NCI-H82 (cell line): ENCODE results near the gene RNF44.
"Not testable (repeated sequence)": the region's sequence is repeated elsewhere in the genome, so short reads cannot be mapped to it uniquely, and the experiment has no call there.

Experiments
- DNase-seq: peaks from one replicate; lab custom pipeline; 2025; lab: John Stamatoyannopoulos, UW

RNF44 gene

DNA sequence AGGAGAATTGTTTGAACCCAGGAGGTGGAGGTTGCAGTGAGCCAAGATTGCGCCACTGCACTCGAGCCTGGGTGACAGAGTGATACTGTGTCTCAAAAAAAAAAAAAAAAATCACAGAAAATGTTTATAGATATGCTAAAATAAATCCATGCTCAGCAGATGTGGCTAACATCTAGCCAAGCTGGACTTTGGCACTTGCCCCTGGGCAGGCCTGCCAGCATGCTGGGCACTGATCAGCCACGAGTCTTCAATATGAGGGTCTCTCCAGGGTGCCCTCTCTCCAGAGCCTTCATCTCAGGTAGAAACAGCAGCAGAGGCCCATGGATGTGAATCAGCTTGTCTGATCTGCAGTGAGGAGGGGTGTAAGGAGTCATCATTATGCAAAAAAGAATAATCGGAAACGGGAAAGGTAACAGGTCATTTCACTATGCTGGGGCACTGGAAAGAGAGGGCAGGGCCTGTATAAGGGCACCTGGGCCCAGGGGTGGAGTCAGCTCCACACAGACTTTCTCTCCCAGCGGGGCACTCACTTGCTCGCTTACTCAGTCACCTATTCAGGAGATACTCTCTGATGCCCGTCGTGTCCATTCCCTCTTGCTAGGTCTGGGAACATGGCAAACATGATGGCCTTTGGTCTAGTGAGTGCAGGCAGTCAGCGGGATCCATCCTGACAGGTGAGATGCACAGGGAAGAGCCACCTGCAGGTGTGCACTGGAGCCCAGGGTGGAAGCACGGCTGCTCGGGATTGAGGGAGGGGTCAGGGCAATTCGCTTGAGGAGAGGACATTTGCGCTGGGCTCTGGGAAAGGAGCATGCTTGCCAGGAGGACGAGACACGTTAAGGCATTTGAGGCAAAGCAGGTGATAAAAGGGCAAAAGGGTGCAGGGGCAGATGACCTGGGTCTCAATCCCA lies 17.1 kb downstream of the RNF44 start:
- DNase-seq: no peak

- no peak for DNase-seq
Measured at GRCh38 chr5:176517053-176517661, 20.0 kb downstream of the RNF44 start.

DNA sequence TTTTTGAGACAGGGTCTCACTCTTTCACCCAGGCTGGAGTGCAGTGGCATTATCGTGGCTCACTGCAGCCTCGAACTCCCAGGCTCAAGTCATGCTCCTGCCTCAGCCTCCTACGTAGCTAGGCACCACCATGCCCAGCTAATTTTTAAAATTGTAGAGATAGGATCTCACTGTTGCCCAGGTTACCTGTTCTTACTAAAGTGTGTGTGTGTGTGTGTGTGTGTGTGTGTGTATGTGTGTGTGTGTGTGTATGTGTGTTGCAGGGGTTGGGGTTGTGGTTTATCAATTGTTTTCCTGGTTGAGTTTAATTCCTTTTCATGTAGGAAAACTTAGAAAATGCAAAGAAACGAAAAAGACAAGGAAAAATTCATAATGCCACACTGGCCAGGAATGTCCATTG lies 21.8 kb downstream of the RNF44 start:
- no peak for DNase-seq

DNA sequence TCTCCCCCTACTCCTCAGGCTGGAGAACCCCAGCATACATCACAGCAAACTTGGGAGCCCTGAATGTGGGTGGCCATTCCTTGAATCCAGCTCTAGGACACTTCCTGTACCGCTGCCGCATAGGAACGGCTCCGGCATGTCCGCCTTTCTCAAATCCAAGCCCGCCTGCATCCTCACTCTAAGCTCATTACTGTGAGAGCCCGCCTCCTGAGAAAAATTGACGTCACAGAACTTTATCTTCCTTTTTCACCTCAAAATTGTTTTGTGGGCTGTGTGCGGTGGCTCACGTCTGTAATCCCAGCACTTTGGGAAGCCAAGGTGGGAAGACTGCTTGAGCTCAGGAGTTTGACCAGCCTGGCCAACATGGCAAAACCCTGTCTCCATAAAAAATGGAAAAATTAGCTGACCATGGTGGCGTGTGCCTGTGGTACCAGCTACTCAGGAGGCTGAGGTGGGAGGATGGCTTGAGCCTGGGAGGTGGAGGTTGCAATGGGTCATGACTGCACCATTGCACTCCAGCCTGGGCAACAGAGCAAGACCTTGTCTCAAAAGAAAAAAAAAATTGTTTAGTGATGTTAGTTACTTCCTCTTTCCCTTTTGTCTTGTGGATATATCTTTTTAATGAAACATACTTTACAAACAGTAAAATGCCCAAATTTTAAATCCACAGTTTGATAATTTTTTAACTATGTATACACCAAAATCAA lies 22.8 kb downstream of the RNF44 start:
- DNase-seq: peak; percentile 40

DNA sequence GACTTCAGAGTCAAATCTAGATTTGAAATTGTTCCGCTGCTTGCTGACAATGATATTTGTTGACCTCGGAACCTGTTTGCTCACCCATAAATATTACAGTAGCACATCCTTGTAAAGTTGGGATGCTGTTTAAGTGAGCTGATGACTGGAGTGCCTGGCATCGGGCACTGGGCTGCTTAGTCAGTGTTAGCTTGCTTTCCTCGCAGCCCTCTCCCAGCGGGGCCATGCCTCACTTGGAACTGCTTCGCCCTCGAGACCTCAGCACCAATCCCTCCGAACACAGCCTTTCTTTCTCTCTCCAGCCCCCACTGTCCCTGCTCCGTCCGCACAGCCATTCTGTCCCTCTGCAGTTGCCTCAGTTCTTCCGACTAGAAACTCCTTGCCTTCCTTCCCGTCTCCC lies 23.4 kb downstream of the RNF44 start:
- no peak for DNase-seq

DNA sequence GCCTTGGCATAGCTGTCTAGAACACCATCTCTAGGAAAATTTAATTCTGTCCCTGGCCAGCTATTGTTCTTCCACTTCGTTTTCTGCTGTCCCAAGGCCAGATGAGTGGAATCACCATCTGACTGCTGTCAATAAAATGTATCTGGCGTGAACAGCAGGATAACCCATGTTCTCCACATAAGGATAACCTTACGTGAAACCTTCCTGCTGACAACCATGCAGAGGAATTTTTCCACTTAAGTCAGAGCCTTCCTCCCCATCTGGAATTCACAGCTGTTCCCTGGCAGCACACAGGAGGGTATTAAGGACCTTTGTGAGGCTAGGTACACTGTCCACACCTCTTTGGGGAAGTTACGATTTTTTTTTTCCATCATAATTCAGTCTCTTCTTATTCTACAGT lies 28.6 kb downstream of the RNF44 start:
- DNase-seq: no peak

DNA sequence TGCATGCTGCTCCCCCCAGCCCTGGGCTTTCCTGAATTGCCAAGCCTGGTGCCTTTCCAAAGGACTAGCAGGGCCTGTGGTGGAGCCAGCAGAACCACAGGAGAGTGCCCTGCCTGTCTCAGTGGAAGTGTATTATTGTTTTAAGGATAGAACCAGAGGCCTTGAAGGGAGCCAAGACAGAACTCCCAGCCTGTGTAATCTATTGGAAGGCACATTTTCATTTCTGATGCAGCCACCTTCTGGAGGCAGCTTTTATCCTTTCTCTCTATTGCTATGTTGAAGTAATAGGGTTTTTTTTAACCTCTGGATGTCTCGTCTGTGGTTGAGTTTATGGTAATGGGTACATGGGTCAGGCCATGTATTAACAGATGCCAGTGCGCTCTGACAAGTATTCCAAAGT lies 29.3 kb downstream of the RNF44 start:
- DNase-seq: no peak

- DNase-seq: no peak
Measured at GRCh38 chr5:176503496-176503895, 33.7 kb downstream of the RNF44 start.

- no peak for DNase-seq
Measured at GRCh38 chr5:176501333-176501732, 35.9 kb downstream of the RNF44 start.

- no peak for DNase-seq
Measured at GRCh38 chr5:176500511-176500910, 36.7 kb downstream of the RNF44 start.

GRCh38 chr5:176499273-176499672 lies 37.9 kb downstream of the RNF44 start:
- DNase-seq: no peak

- DNase-seq: no peak
Measured at GRCh38 chr5:176497852-176498251, 39.4 kb downstream of the RNF44 start.

GRCh38 chr5:176492431-176492830 lies 44.8 kb downstream of the RNF44 start:
- DNase-seq: no peak

GRCh38 chr5:176491901-176492300 lies 45.3 kb downstream of the RNF44 start:
- DNase-seq: no peak

DNA sequence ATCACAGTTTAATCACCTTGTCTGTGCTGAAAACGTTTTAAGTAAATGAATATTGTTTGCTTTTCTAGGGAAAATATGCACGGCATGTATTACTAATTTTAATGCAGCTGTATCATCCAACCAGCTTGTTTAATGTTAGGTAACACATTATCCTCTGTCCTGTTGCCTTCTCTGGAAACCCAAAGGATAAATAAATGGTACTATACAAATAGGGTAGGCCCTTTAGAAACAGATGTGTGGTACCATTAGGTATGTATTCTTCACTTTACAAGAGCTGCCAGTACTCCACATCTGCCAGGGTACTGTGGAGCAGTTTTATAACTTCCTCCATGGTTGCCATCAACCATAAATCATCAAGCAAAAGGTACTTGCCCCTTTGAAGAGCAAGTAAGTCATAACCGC lies 46.1 kb downstream of the RNF44 start:
- no peak for DNase-seq

GRCh38 chr5:176490301-176490700 lies 46.9 kb downstream of the RNF44 start:
- DNase-seq: no peak

- no peak for DNase-seq
Measured at GRCh38 chr5:176489077-176489476, 48.1 kb downstream of the RNF44 start.

DNA sequence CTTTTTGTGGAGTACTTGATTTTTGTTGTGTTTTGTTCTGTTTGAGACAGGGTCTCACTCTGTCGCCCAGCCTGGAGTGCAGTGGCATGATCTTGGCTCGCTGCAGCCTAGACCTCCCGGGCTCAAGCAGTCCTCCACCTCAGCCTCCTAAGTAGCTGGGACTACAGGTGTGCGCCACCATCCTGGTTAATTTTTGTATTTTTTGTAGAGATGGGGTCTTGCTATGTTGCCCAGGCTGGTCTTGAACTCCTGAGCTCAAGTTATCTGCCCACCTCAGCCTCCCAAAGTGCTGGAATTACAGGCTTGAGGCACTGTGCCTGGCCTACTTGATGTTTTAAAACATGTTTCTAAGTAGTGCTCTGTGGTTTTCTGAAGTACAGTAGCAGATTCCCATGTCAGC lies 50.0 kb downstream of the RNF44 start:
- DNase-seq: not testable (repeated sequence)

DNA sequence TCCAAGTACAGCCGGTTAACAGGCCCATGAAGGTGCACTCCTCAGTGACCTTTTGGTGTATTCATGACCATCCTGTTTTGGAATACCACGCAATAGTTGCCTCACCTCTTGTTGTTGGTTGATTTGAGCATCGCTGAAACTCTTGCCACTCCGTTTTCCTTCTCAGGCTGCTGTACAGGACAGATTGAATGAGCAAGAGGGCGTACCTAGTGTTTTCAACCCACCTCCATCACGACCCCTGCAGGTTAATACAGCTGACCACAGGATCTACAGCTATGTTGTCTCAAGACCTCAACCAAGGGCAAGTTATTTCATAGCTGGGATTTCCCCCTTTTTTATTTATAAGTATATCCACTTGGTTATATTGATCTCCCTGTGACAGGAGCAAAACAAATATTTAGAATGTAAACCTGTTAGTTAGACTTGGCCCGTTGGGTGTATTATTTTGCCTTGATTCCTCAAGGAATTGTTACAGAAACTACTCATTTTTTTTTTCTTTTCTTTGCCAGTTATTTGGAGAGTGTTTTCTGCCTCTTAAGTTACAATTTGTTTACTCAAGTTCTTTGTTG lies 50.9 kb downstream of the RNF44 start:
- no peak for DNase-seq

- DNase-seq: no peak
Measured at GRCh38 chr5:176485176-176485575, 52.0 kb downstream of the RNF44 start.

GRCh38 chr5:176481711-176482110 lies 55.5 kb downstream of the RNF44 start:
- no peak for DNase-seq
